M059J (cell line): ENCODE data around the gene TRAF3. TPM values are rescaled to one million over a fixed set of nuclear protein-coding genes. Genes with fewer than 3 reads are reported as not detected.

Experiments used
- DNase-seq: peaks from one replicate; pipeline ENCODE4 v3.0.0-alpha.2; 2012; ENCODE audit warnings: low read depth
- total RNA-seq: library from RNA; depleted of rRNA; stranded (reverse); fragments of >200 nt; shearing (Covaris generic); gene quantifications from 2 replicates; pipeline ENCODE4 v1.2.3, GENCODE V29; 2014; rRNA removed

The TRAF3 gene
- 12.5 and 16.1 TPM in 2 replicates for total RNA-seq

- DNase-seq = peak; percentile 50
Measured at GRCh38 chr14:102776761-102777710, at the start of gene TRAF3. Gene TRAF3, plus strand, starts transcription at chr14:102777449. Its CDS starts 92,753 bp downstream, at chr14:102870202.

DNA sequence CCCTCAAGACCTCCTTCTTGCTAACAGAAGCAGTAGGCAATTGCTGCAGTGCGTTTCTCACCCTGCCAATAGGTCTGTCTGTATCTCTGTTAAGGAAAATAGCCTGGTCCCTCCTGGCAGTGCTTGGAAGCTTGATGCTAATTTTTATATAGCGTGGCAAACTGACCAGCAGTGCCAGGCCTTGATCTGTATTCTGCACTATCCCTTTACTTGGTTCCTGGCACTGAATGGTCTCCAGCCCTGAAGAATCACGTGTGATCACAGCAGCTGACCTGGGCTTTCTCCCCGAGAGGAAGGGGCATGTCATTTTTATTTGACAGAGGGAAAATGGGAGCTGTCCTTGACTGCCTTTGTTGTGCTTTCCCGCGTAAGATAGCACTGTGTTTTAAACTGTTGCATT, 48.7 kb upstream of the TRAF3 start:
- DNase-seq = no peak

DNA sequence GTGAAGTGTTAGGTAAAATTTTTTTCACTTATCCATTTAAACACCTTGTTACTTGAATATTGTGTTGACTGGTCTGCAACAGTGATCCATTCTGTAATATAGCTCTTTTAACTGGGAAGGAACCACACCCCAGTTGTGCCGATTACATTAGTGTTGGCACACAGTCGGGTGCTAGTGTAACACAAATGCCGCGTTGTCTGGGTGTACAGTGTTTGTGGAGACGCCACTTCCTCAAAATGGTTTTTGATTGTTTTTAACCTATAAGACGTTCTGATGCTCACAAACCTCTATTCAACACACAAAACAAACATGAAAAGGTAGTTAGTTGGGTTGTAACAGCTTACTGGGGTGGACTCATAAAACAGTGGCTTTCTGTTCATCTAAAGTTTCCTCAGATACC, 48.0 kb upstream of the TRAF3 start:
- no peak for DNase-seq

DNA sequence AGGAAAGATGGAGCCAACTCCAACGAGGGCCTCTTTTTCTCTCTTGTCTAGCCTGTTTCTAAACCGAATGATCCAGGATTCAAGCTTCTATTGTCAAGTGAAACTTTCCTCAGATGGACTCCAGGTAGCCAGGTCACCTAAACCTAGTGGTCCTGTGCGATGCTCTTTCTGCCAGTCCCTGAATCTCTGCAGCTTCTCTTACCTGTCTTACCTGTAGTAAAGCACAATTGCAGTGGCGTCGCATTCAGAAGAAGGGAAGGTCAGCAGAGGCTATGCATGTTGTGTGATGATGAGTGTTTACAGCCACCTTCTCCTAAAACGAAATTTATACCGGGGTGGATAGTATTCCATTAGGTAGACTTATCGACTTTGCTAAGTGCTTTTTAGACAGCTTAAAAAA, 47.4 kb upstream of the TRAF3 start:
- DNase-seq = no peak

GRCh38 chr14:102731101-102731870, 46.0 kb upstream of the TRAF3 start:
- no peak for DNase-seq

DNA sequence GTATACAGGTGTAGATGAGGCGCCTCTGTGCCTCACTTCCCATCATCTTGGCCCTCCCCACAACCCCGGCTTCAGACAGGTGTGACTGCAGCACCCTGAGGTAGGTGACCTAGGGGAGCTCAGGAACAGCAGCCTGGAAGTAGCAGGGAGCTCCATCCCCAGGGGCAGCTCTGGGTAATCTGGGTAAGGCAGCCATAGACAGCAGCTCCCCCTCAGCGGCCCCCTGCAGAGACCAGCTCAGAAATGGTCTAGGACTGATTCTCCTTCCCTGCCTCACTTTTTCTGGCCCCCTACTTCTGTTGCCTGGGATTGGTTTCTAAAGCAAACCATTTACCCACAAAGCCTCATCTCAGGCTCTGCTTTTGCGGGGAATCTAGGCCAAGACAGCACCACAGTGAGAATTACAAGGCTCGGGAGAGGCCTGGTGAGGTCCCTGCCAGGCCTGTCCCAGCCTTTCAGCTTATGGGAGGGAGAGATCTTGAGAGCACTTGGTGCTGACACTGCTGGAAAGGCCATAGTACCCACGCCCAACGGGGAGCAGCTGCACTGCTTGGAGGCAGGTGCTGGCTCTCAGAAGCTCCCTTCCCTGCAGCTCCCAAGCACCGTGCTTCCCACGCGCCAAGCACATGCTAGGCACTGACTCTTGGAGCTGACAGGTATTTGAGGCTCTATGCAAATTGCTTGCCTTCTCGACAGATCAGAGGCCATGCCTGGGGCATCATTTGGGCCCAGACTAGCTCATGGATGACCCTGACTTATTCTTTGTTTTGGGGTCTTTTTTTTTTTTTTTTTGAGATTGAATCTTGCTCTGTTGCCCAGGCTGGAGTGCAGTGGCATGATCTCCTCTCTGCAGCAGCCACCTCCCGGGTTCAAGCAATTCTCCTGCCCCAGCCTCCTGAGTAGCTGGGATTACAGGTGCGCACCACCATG, 45.1 kb upstream of the TRAF3 start:
- DNase-seq = no peak

DNA sequence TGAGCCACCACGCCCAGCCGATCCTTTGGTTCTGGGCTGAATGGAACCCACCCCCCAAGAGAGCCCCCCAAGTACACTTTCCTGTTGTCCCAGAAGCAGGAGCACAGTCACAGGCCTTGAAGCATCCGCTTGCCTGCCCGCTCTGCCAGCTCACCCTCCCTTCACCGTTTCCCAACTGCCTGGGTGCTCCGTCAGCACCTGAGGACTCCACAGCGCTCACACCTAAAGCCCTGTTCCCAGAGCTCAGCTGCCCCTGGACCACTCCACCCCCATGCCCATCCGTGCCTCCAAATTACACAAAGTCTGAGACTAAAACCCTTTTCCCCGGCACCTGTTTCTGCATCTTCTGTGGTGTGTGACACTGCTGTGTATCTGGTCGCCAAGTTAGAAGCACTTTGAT, 44.3 kb upstream of the TRAF3 start:
- DNase-seq = no peak

GRCh38 chr14:102733326-102733725, 43.9 kb upstream of the TRAF3 start:
- no peak for DNase-seq

GRCh38 chr14:102734436-102734835, 42.8 kb upstream of the TRAF3 start:
- no peak for DNase-seq

DNA sequence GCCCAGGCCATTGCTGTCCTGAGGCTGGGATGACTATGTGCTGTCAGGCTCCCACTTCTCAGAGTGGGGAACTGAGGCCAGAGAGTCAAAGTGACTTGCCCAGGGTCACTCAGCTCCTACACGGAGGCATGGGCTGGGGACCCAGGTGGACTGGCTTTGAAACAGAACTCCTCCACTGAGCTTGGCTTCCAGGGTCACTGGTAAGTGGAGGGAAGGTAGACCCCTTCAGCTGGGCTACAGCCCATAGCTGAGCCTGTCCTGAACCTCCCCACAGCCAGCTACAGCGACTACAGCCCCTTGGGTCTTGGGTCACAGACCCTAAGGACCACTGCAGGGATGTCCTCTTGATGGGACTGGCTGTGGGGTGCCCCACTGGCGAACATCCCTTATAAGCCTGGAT, 40.3 kb upstream of the TRAF3 start:
- no peak for DNase-seq

- DNase-seq = no peak
Measured at GRCh38 chr14:102737402-102738372, 39.6 kb upstream of the TRAF3 start.

DNA sequence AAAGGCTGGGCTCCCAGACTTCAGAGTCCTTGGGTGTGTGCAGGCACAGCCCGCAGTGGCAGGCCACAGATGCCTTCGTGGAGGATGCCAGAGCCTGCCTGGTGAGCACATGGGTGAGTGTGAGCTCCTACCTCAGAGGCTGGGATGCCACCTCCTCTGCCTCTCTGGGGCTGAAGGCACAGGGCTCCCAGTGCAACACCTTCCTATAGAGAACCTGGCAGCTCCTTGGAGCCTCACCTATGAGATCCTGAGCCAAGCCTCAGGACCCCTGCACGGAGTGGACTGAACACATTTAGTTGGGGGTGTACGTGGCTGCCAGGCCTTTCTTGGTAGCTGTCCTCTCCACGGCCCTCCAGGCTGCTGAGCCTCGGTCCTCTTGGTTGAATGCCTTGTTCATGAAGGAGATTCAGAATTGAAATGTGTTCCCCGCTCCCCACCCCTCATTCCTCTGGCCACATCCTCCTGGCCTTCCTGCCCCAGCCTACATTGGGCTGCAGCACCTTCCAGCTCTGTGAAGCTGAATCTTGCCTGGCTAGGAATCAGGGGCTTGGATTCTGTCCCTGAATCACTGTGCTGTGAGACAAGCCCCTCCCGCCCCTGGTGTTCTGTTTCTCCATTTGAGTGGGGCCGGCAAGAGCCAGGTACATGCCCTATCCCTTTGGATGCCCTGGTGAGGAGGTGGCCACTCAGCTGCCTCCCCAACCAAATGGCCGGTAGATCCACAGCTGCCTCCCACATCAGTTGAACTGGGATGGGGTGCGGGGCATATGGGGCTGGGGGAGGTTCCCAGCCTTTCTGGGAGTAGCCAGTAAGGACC, 38.7 kb upstream of the TRAF3 start:
- no peak for DNase-seq

GRCh38 chr14:102739190-102739469, 38.1 kb upstream of the TRAF3 start:
- DNase-seq = no peak

- DNase-seq = no peak
Measured at GRCh38 chr14:102746634-102747438, 30.4 kb upstream of the TRAF3 start.

DNA sequence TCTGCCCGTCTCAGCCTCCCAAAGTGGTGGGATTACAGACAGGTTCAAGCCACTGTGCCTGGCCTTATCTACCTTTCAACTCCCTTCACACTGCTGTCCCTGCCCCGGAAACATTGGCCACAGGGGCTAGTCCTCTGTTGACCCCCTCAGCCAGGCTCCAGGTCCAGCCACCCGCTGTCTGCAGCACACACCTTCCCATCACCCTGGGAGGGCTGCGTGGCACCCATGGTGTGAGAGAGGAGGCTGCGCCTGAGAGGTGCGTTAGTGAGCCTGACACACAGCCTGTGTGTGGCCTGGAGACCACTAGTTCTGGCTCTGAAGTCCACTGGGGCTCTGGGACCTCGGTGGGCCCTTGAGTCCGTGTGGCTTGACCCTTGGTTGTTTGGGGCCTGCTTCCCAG, 28.4 kb upstream of the TRAF3 start:
- DNase-seq = no peak

DNA sequence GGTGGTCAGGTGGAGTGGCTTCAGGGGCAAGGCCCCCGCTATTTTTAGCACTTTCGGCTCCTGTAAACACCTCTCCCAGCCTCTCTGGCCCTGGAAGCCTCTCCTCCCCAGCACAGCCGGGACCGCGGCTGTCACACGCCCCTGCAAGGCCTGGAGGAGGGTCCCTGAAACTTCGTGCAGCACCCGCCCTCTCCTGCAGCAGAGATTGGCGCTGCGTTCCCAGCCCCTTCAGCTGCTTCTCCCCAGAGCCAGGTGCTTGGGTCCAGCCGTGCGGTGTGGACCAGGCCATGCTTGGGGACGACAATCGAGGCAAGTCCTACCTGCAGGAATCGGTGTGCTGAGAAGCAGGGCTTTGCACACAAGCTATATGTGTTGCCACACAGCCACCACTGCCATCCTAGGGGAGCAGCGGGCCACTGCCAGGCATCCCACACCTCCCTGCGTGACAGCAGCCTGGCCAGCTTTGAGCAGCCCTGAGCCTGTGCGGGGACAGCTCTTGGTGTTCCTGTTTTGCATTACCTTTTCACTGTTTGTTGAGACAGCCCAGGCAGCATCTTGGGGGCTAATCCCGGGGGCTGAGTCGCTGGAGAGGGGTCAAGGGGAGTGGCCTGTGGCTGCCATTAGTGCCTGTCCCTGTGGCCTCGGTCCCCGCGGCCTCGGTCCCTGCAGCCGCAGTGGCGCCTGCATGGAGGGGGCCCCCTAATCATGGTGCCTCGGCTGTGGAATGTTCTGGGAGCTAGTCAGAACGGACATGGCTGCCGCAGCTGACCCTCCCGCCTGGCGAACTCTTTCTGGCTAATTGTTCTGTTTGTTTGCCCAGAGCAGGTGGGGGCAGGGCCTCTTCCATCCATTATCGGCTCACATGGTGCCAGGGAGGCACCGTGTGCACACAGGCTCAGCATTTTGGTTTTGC, 27.6 kb upstream of the TRAF3 start:
- no peak for DNase-seq

DNA sequence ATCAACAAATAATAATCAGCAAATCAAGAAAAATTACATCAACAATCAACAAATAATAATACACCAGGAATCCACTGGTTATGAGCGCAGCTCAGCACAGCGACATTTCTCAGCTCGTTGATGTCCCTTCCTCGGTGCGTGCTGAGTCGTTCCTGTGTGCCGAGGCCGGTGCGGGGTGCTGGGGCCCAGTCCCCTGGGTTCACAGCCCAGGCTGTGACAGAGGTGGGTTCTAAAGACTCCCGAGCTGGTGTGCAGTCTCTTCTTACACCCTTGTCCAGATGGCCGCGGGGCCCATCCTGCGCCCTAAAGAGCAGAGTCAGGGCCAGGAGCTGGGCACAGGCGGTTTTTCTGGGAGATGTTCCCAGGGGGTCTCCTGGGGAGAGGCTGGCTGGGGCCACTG, 26.9 kb upstream of the TRAF3 start:
- DNase-seq = no peak

- DNase-seq = no peak
Measured at GRCh38 chr14:102751088-102751487, 26.2 kb upstream of the TRAF3 start.
